RWPE1 (cell line): ENCODE data around the gene TCF3.
A peak's percentile ranks its signal among the peaks of the same experiment; 100 is the strongest.

ENCODE experiments used
- CTCF ChIA-PET: fragments of 350-600 bp; sonication (Branson Sonifier 250); formaldehyde crosslinking; extraction: SDS; loops from one replicate; lab custom pipeline; 2021; lab: Yijun Ruan, JAX
- POLR2A ChIA-PET: fragments of 400-600 bp; formaldehyde crosslinking; extraction: SDS; loops from one replicate; lab custom pipeline; 2020; ENCODE audit warnings: antibody characterized with exemption; ENCODE audit not compliant: low non-redundant PET; lab: Yijun Ruan, JAX
- DNase-seq: peaks from one replicate; pipeline ENCODE4 v3.0.0; 2012; ENCODE audit warnings: low spot score
- H3K27ac ChIP-seq: fragments of 450-650 bp; 2 replicates; pipeline ENCODE4 v1.5.1; 2017
- CTCF ChIP-seq: fragments of 450-650 bp; conservative IDR thresholded peaks from 2 replicates; pipeline ENCODE4 v1.5.1; 2017; ENCODE audit warnings: low read depth, mild to moderate bottlenecking

The TCF3 gene

GRCh38 chr19:1609680-1610474, 42.5 kb downstream of the TCF3 start:
- CTCF ChIA-PET = interaction anchor here (0.7 kb wide), 1 partner anchor 731 kb away, joined by 4 read pairs; no protein-coding TSS in a partner anchor
- POLR2A ChIA-PET = no interaction called here
- peak overlapping the region; percentile 94 for H3K27ac ChIP-seq
- TF ChIP-seq CTCF = no peak
- DNase-seq = no peak

- ChIA-PET POLR2A (no interaction called here), CTCF (interaction anchor here (0.6 kb wide), 2 partner anchors 14 to 159 kb away, joined by 3 read pairs; no protein-coding TSS in a partner anchor)
- H3K27ac ChIP-seq = peak overlapping the region; percentile 94
- no peak for DNase-seq
- no peak for TF ChIP-seq CTCF
Observed at GRCh38 chr19:1609103-1609396, 43.4 kb downstream of the TCF3 start.

GRCh38 chr19:1608359-1609102, 43.9 kb downstream of the TCF3 start:
- peak overlapping the region; percentile 94 for H3K27ac ChIP-seq

GRCh38 chr19:1606138-1606651, 46.2 kb downstream of the TCF3 start:
- peak; percentile 21; the same call in 1 of the 2 replicates for TF ChIP-seq CTCF
- peak overlapping the region; percentile 94 for H3K27ac ChIP-seq
- CTCF ChIA-PET = interaction anchor here (0.7 to 2.7 kb wide), 5 partner anchors 15 to 66 kb away, joined by 3 to 16 read pairs (median 5); no protein-coding TSS in a partner anchor
- POLR2A ChIA-PET = interaction anchor here (0.5 to 1.6 kb wide), 4 partner anchors 9 to 908 kb away, joined by 3 to 5 read pairs (median 4); no protein-coding TSS in a partner anchor
- no peak for DNase-seq

More at GRCh38 chr19:1608359-1609102, 43.9 kb downstream of the TCF3 start:
- DNase-seq = no peak
- CTCF ChIA-PET = interaction anchor here (0.6 kb wide), 2 partner anchors 15 to 159 kb away, joined by 3 read pairs; no protein-coding TSS in a partner anchor
- POLR2A ChIA-PET = no interaction called here
- TF ChIP-seq CTCF = no peak

GRCh38 chr19:1605236-1606137, 46.9 kb downstream of the TCF3 start, which contains the start of gene UQCR11:
UQCR11 (minus strand) TSS chr19:1605462; CDS start chr19:1605409, 53 bp downstream.
- peak within 1 kb of the TSS; percentile 94 for H3K27ac ChIP-seq
- ChIA-PET POLR2A (interaction anchor here (0.5 to 1.6 kb wide), 3 partner anchors 38 to 907 kb away, joined by 4 to 5 read pairs (median 4); no protein-coding TSS in a partner anchor), CTCF (interaction anchor here (0.9 to 2.7 kb wide), 4 partner anchors 46 to 67 kb away, joined by 3 to 16 read pairs (median 5); no protein-coding TSS in a partner anchor)
- peak; percentile 99 for DNase-seq
- peak; percentile 70 for TF ChIP-seq CTCF
